HepG2 (cell line): ENCODE results near the gene PET100.

ENCODE experiments used
- CTCF ChIP-seq: sonication (generic); formaldehyde crosslinking; IDR thresholded peaks from 2 replicates; pipeline ENCODE4 v1.5.0; 2020; ENCODE audit warnings: mild to moderate bottlenecking, missing genetic modification reagents, moderate library complexity
- HMGA1 ChIP-seq: sonication (generic); formaldehyde crosslinking; conservative IDR thresholded peaks from 2 replicates; pipeline ENCODE4 v1.4.0; 2020; ENCODE audit warnings: missing genetic modification reagents
- MEF2D ChIP-seq: sonication (generic); formaldehyde crosslinking; IDR thresholded peaks from 2 replicates; pipeline ENCODE4 v1.5.1; 2020; ENCODE audit warnings: mild to moderate bottlenecking, missing genetic modification reagents
- MLLT10 ChIP-seq: sonication (generic); formaldehyde crosslinking; IDR thresholded peaks from 2 replicates; pipeline ENCODE4 v1.4.0; 2020; ENCODE audit warnings: missing genetic modification reagents
- MXI1 ChIP-seq: IDR thresholded peaks from 3 replicates; pipeline ENCODE4 v1.6.1; 2012; ENCODE audit warnings: low read depth, low read length, inconsistent platforms, borderline replicate concordance
- NR3C1 ChIP-seq: sonication (generic); formaldehyde crosslinking; IDR thresholded peaks from 2 replicates; pipeline ENCODE4 v1.4.0; 2020; ENCODE audit warnings: missing genetic modification reagents
- POLR2A ChIP-seq, 2 experiments: IDR thresholded peaks; 2 replicates each; pipeline ENCODE4 v1.6.1; 2011; ENCODE audit warnings: low read depth in 2 of 2, low read length in 2 of 2, mild to moderate bottlenecking in 1 of 2, moderate library complexity in 1 of 2; ENCODE audit not compliant: insufficient read depth in 1 of 2
- RAD51 ChIP-seq: fragments of 450-650 bp; IDR thresholded peaks from 2 replicates; pipeline ENCODE4 v1.6.1; 2016; ENCODE audit warnings: borderline replicate concordance
- RBM39 ChIP-seq: fragments of 200-400 bp; formaldehyde crosslinking; IDR thresholded peaks from one replicate; pipeline ENCODE4 v1.6.1; 2018; ENCODE audit warnings: antibody characterized with exemption, mild to moderate bottlenecking, low read depth, low read length; ENCODE audit not compliant: poor library complexity, severe bottlenecking
- RFX5 ChIP-seq: IDR thresholded peaks from 2 replicates; pipeline ENCODE4 v1.6.1; 2011; ENCODE audit warnings: low read depth, low read length, improper control_type of control experiment
- TF ChIP-seq, protein P1 (sequence below): sonication (generic); formaldehyde crosslinking; IDR thresholded peaks from 2 replicates; pipeline ENCODE4 v1.4.0; 2020; ENCODE audit warnings: missing genetic modification reagents

DNA sequence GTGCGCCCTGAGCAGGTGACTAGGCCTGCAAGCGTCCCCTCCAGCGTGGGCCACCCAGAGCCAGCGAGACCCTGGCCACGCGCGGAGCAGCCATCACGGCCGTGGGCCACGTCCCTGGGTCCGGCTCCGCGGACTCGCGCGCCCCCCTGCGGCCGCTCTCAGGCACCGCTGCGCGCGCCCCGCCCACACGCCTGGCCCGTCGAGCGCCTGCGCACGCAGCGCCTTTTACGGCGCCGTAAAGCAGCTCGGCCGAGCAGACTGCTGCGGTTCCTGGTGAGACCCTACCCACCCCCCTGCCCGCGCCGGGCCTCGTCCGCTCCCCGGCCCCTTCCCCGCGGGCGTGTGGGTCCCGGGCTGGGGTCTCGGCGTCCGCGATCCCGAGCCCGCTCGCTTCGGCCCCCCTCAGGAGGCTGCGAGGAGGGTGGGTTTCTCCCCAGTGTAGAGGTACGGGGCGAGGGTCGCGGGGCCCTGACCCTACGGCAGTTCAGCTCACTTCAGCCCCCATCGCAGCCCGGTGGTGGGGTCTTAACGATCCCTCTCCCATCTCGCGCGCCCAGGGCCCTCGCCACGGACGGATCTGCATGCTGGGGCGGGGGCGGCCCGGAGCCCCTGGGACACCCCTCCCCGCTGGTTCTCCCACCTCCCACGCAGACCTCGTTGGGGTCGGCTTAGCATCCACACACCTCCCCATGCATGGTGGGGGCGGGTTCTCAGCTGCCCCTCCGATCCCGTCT is 51.2 kb downstream of the PET100 start, which contains the start of gene TRAPPC5:
- no peak for TF ChIP-seq RFX5
- TF ChIP-seq, protein P1, sequence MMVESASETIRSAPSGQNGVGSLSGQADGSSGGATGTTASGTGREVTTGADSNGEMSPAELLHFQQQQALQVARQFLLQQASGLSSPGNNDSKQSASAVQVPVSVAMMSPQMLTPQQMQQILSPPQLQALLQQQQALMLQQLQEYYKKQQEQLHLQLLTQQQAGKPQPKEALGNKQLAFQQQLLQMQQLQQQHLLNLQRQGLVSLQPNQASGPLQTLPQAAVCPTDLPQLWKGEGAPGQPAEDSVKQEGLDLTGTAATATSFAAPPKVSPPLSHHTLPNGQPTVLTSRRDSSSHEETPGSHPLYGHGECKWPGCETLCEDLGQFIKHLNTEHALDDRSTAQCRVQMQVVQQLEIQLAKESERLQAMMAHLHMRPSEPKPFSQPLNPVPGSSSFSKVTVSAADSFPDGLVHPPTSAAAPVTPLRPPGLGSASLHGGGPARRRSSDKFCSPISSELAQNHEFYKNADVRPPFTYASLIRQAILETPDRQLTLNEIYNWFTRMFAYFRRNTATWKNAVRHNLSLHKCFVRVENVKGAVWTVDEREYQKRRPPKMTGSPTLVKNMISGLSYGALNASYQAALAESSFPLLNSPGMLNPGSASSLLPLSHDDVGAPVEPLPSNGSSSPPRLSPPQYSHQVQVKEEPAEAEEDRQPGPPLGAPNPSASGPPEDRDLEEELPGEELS (CRISPR knock-in tag): no peak
- no peak for TF ChIP-seq RAD51
- peak; percentile 29 for TF ChIP-seq RBM39
- TF ChIP-seq CTCF (CRISPR knock-in tag): peak; percentile 90
- no peak for TF ChIP-seq HMGA1
- TF ChIP-seq MEF2D (CRISPR knock-in tag): no peak
- peak in 1 of 2 experiments; percentile 84; a peak in 2 of 4 replicates for TF ChIP-seq POLR2A (IDR thresholded peaks at IDR 0.05; ENCODE audit: insufficient read depth in 1 of 2, low read depth in 2 of 2, low read length in 2 of 2)
- TF ChIP-seq NR3C1 (CRISPR knock-in tag): no peak
- TF ChIP-seq MXI1: peak; percentile 62; the same call in 1 of the 3 replicates
- TF ChIP-seq MLLT10 (CRISPR knock-in tag): no peak
